HEK293 (cell line): ENCODE results near the gene TSC22D3.

Source experiments
- CTCF ChIP-seq: fragments of 450-650 bp; formaldehyde crosslinking; IDR thresholded peaks from 2 replicates; pipeline ENCODE4 v1.5.1; 2016; ENCODE audit warnings: missing biosample characterization, missing genetic modification characterization
- GLIS1 ChIP-seq: fragments of 450-650 bp; formaldehyde crosslinking; IDR thresholded peaks from 2 replicates; pipeline ENCODE4 v1.5.1; 2016; ENCODE audit warnings: missing biosample characterization, missing genetic modification characterization
- PATZ1 ChIP-seq: fragments of 450-650 bp; formaldehyde crosslinking; IDR thresholded peaks from 2 replicates; pipeline ENCODE4 v1.5.1; 2016; ENCODE audit warnings: missing biosample characterization, missing genetic modification characterization
- REPIN1 ChIP-seq: fragments of 450-650 bp; formaldehyde crosslinking; IDR thresholded peaks from 2 replicates; pipeline ENCODE4 v1.5.1; 2017; ENCODE audit warnings: missing biosample characterization, missing genetic modification characterization, low read depth
- ZNF274 ChIP-seq, 2 experiments: fragments of 200-500 bp in 1 of 2; fragments of 450-650 bp in 1 of 2; sonication (Bioruptor generic) in 1 of 2; formaldehyde crosslinking in 1 of 2; IDR thresholded peaks; 2 replicates each; pipeline versions ENCODE4 v1.5.1 to v1.6.1; 2014 to 2016; ENCODE audit warnings: borderline replicate concordance in 1 of 2, inconsistent platforms in 1 of 2, low read length in 1 of 2, missing biosample characterization in 1 of 2, missing genetic modification characterization in 1 of 2

- TF ChIP-seq ZNF274 (IDR thresholded peaks at IDR 0.05; ENCODE audit: low read length) (no peak), ZNF274 (tag by site-specific recombination; IDR thresholded peaks at IDR 0.05; ENCODE audit: borderline replicate concordance) (no peak), PATZ1 (tag by site-specific recombination) (peak; percentile 59; the same call in 1 of the 2 replicates), CTCF (tag by site-specific recombination) (peak; percentile 71; the same call in 1 of the 2 replicates), REPIN1 (tag by site-specific recombination) (no peak), GLIS1 (tag by site-specific recombination) (no peak)
These were observed 45.9 kb downstream of the TSC22D3 start for GRCh38 chrX:107729558-107730297.
